Esophagus muscularis mucosa (tissue), 4 donors: Measurements from ENCODE around the gene EHD1. TPM values are rescaled to one million over a fixed set of nuclear protein-coding genes. Genes with fewer than 3 reads are reported as not detected.

ENCODE experiments used
- DNase-seq: peaks from one replicate; pipeline ENCODE4 v3.0.0-alpha.2; 2017; ENCODE audit errors: extremely low spot score
- H3K27ac ChIP-seq, 4 donors: fragments of 200-600 bp; sonication (generic); replicated peaks in 1 of 4; 1 replicate in 3 of 4; 2 replicates in 1 of 4; pipeline ENCODE4 v1.5.1; 2016 to 2019; ENCODE audit warnings: mild to moderate bottlenecking in 1 of 4
- H3K27me3 ChIP-seq, 4 donors: fragments of 200-600 bp; sonication (generic); one replicate each; pipeline versions ENCODE4 v1.5.1 to v1.6.0; 2016 to 2019
- H3K36me3 ChIP-seq, 4 donors: fragments of 200-600 bp; sonication (generic); one replicate each; pipeline ENCODE4 v1.5.1; 2016 to 2019
- H3K4me1 ChIP-seq, 4 donors: fragments of 200-600 bp; sonication (generic); one replicate each; pipeline ENCODE4 v1.5.1; 2016 to 2019
- H3K4me3 ChIP-seq, 4 donors: fragments of 200-600 bp; sonication (generic); 1 replicate in 2 of 4; 2 replicates in 2 of 4; pipeline ENCODE4 v1.5.1; 2016 to 2019; ENCODE audit warnings: mild to moderate bottlenecking in 4 of 4, moderate library complexity in 1 of 4
- H3K9me3 ChIP-seq, 4 donors: fragments of 200-600 bp; sonication (generic); 1 replicate in 3 of 4; 2 replicates in 1 of 4; pipeline ENCODE4 v1.5.1; 2016 to 2019
- CTCF ChIP-seq, 3 experiments: fragments of 200-600 bp in 2 of 3; fragments of 450-650 bp in 1 of 3; sonication (generic) in 2 of 3; IDR thresholded peaks; one replicate each; pipeline ENCODE4 v1.5.1; 2017 to 2019; ENCODE audit warnings: antibody characterized with exemption in 3 of 3, mild to moderate bottlenecking in 2 of 3, moderate library complexity in 1 of 3
- EP300 ChIP-seq: sonication (generic); formaldehyde crosslinking; IDR thresholded peaks from one replicate; pipeline ENCODE4 v1.6.1; 2017; ENCODE audit warnings: antibody characterized with exemption
- POLR2A ChIP-seq: fragments of 450-650 bp; IDR thresholded peaks from one replicate; pipeline ENCODE4 v1.6.1; 2017; ENCODE audit warnings: antibody characterized with exemption, moderate library complexity, mild to moderate bottlenecking, low read depth
- POLR2AphosphoS5 ChIP-seq, 2 donors: sonication (generic); formaldehyde crosslinking; IDR thresholded peaks; one replicate each; pipeline ENCODE4 v1.6.1; 2017; ENCODE audit warnings: antibody characterized with exemption in 2 of 2
- WGBS: methylation state at CpG from one replicate; pipeline ENCODE4 v1.1.5; 2018; 5-methylcytosine and 5-hydroxymethylcytosine counted together
- intact Hi-C: fragments of 100-400 bp; cut with DNase I; formaldehyde crosslinking; loops from one replicate; pipeline ENCODE4 v1.15.1; 2023
- total RNA-seq, 4 donors: library from RNA; depleted of rRNA; stranded (reverse); fragments of >200 nt; gene quantifications; one replicate each; pipeline versions ENCODE4 v1.1.0 to v1.2.1, GENCODE V29; 2016

Gene EHD1
- total RNA-seq, 4 donors from 2014 or later, result 57.0 to 193 (median 104) TPM

- 100% methylated on average over 1 of the region's 6 CpGs for WGBS
- H3K4me3 ChIP-seq, result no peak overlapping the region
- intact Hi-C loops, result loop anchor here (10.0 kb wide), 1 partner anchor 172 kb away; the partner anchor contains the start of gene ARL2
- H3K27me3 ChIP-seq, result peaks cover 0 to 8% (median 3%) of the 10 kb centered on the region in 4 donors
- H3K27ac ChIP-seq, result no peak overlapping the region
- no peaks in the 10 kb centered on the region for H3K36me3 ChIP-seq
- no peak for DNase-seq
- peaks cover 8 to 19% (median 16%) of the 10 kb centered on the region in 4 donors for H3K4me1 ChIP-seq
- H3K9me3 ChIP-seq, result no peaks in the 10 kb centered on the region
- no peak for TF ChIP-seq EP300
- no peak for TF ChIP-seq POLR2A
- no peak for TF ChIP-seq POLR2AphosphoS5 (IDR thresholded peaks at IDR 0.05)
- no peak for TF ChIP-seq CTCF (IDR thresholded peaks at IDR 0.05)
Observed at GRCh38 chr11:64842366-64842759, 36.1 kb downstream of the EHD1 start.

- Histone ChIP-seq H3K9me3 (no peaks in the 10 kb centered on the region), H3K4me3 (no peak overlapping the region), H3K36me3 (no peaks in the 10 kb centered on the region), H3K4me1 (peaks cover 6 to 15% (median 13%) of the 10 kb centered on the region in 4 donors), H3K27ac (no peak overlapping the region), H3K27me3 (peaks cover 0 to 8% (median 3%) of the 10 kb centered on the region in 4 donors)
- TF ChIP-seq EP300, result no peak
- no peak for TF ChIP-seq POLR2A
- no peak for TF ChIP-seq POLR2AphosphoS5 (IDR thresholded peaks at IDR 0.05)
- no peak for TF ChIP-seq CTCF (IDR thresholded peaks at IDR 0.05)
- WGBS, result 96% methylated on average over 8 of the region's 15 CpGs
- no peak for DNase-seq
- intact Hi-C loops, result loop anchor here (10.0 kb wide), 1 partner anchor 173 kb away; the partner anchor contains the start of gene ARL2
Observed at GRCh38 chr11:64841592-64842365, 36.6 kb downstream of the EHD1 start.

- 93% methylated on average over 19 of the region's 24 CpGs for WGBS
- no peak overlapping the region for H3K4me3 ChIP-seq
- intact Hi-C loops, result loop anchor here (10.0 kb wide), 1 partner anchor 175 kb away; the partner anchor contains the start of gene ARL2
- peaks cover 0 to 8% (median 3%) of the 10 kb centered on the region in 4 donors for H3K27me3 ChIP-seq
- no peak for DNase-seq
- peaks cover 6 to 13% (median 12%) of the 10 kb centered on the region in 4 donors for H3K4me1 ChIP-seq
- H3K36me3 ChIP-seq, result no peaks in the 10 kb centered on the region
- no peak for TF ChIP-seq POLR2A
- no peak for TF ChIP-seq POLR2AphosphoS5 (IDR thresholded peaks at IDR 0.05)
- no peak for TF ChIP-seq EP300
- H3K9me3 ChIP-seq, result no peaks in the 10 kb centered on the region
- H3K27ac ChIP-seq, result no peak overlapping the region
Observed at GRCh38 chr11:64839887-64840782, 38.3 kb downstream of the EHD1 start.

- Histone ChIP-seq H3K4me1 (peaks cover 4 to 5% (median 4%) of the 10 kb centered on the region in 4 donors), H3K36me3 (no peaks in the 10 kb centered on the region), H3K27me3 (peaks cover 0 to under 1% (median 0%) of the 10 kb centered on the region in 4 donors), H3K27ac (no peak overlapping the region), H3K9me3 (no peaks in the 10 kb centered on the region), H3K4me3 (no peak overlapping the region)
- no peak for DNase-seq
- WGBS, result 91% methylated on average over 8 of the region's 13 CpGs
- intact Hi-C loops, result no loop called here
- no peak for TF ChIP-seq EP300
- no peak for TF ChIP-seq POLR2AphosphoS5 (IDR thresholded peaks at IDR 0.05)
- no peak for TF ChIP-seq POLR2A
- TF ChIP-seq CTCF (IDR thresholded peaks at IDR 0.05), result no peak
Observed at GRCh38 chr11:64839335-64839734, 39.1 kb downstream of the EHD1 start.
